Measurements from ENCODE around the gene FAM83D.

DNA sequence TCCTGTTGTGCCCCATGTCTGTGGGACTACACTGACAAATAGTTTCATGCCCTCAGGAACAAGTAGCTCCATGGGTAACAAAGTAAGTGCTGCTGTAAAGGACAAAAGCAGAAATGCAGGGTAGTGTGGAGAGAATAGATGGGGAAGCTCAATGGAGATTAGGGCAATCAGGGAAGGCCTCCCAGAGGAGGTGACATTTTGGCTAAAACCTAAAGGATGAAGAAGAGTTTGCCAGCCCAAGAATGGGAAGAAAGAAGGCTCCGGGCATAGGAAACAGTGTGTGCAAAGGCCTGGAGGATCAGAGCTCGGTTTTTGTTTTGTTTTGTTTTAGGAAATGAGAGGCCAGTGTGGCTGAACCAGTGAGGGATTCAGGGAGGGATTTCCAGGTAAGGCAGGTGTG lies 43.6 kb upstream of the FAM83D start:
- TF ChIP-seq, protein P1, sequence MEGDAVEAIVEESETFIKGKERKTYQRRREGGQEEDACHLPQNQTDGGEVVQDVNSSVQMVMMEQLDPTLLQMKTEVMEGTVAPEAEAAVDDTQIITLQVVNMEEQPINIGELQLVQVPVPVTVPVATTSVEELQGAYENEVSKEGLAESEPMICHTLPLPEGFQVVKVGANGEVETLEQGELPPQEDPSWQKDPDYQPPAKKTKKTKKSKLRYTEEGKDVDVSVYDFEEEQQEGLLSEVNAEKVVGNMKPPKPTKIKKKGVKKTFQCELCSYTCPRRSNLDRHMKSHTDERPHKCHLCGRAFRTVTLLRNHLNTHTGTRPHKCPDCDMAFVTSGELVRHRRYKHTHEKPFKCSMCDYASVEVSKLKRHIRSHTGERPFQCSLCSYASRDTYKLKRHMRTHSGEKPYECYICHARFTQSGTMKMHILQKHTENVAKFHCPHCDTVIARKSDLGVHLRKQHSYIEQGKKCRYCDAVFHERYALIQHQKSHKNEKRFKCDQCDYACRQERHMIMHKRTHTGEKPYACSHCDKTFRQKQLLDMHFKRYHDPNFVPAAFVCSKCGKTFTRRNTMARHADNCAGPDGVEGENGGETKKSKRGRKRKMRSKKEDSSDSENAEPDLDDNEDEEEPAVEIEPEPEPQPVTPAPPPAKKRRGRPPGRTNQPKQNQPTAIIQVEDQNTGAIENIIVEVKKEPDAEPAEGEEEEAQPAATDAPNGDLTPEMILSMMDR (IDR thresholded peaks at IDR 0.05; ENCODE audit: poor library complexity, severe bottlenecking) = no peak
- TF ChIP-seq POLR2AphosphoS5 (IDR thresholded peaks at IDR 0.05) = no peak
- TF ChIP-seq, protein P2, sequence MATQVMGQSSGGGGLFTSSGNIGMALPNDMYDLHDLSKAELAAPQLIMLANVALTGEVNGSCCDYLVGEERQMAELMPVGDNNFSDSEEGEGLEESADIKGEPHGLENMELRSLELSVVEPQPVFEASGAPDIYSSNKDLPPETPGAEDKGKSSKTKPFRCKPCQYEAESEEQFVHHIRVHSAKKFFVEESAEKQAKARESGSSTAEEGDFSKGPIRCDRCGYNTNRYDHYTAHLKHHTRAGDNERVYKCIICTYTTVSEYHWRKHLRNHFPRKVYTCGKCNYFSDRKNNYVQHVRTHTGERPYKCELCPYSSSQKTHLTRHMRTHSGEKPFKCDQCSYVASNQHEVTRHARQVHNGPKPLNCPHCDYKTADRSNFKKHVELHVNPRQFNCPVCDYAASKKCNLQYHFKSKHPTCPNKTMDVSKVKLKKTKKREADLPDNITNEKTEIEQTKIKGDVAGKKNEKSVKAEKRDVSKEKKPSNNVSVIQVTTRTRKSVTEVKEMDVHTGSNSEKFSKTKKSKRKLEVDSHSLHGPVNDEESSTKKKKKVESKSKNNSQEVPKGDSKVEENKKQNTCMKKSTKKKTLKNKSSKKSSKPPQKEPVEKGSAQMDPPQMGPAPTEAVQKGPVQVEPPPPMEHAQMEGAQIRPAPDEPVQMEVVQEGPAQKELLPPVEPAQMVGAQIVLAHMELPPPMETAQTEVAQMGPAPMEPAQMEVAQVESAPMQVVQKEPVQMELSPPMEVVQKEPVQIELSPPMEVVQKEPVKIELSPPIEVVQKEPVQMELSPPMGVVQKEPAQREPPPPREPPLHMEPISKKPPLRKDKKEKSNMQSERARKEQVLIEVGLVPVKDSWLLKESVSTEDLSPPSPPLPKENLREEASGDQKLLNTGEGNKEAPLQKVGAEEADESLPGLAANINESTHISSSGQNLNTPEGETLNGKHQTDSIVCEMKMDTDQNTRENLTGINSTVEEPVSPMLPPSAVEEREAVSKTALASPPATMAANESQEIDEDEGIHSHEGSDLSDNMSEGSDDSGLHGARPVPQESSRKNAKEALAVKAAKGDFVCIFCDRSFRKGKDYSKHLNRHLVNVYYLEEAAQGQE (IDR thresholded peaks at IDR 0.05; ENCODE audit: borderline replicate concordance) = no peak
- TF ChIP-seq RAD21 (conservative IDR thresholded peaks at IDR 0.05) = no peak
- TF ChIP-seq MXI1 (conservative IDR thresholded peaks at IDR 0.05; ENCODE audit: poor library complexity, severe bottlenecking) = no peak
- TF ChIP-seq EZH2 (IDR thresholded peaks at IDR 0.05; ENCODE audit: borderline replicate concordance, insufficient read depth, low read length, poor library complexity, severe bottlenecking) = no peak
- TF ChIP-seq EP300 (conservative IDR thresholded peaks at IDR 0.05; ENCODE audit: poor library complexity, severe bottlenecking) = no peak
- no peak for TF ChIP-seq SMC3 (conservative IDR thresholded peaks at IDR 0.05; ENCODE audit: poor library complexity)
- no peak for TF ChIP-seq TAF1 (IDR thresholded peaks at IDR 0.05; ENCODE audit: low read depth)
